GM21576 (cell line): ENCODE results near the gene MUC5AC.
"Not testable (repeated sequence)": the region's sequence is repeated elsewhere in the genome, so short reads cannot be mapped to it uniquely, and the experiment has no call there.

Experiments used
- ATAC-seq: cut with Tn5 transposase; IDR thresholded peaks from one replicate; pipeline ENCODE4 v1.9.1; 2021; ENCODE audit warnings: mild to moderate bottlenecking, moderate library complexity; ENCODE audit not compliant: unreplicated experiment

Gene MUC5AC

GRCh38 chr11:1157645-1158591 is at the start of gene MUC5AC:
TSS of gene MUC5AC (plus strand) at chr11:1157953. CDS start at chr11:1158000, 47 bp downstream.
- ATAC-seq, result no peak

- no peak for ATAC-seq
Observed at GRCh38 chr11:1108246-1108900, 49.4 kb upstream of the MUC5AC start.

GRCh38 chr11:1109101-1109917 is 48.4 kb upstream of the MUC5AC start:
- no peak for ATAC-seq

GRCh38 chr11:1109918-1110705 is 47.6 kb upstream of the MUC5AC start:
- no peak for ATAC-seq

- ATAC-seq, result no peak
Observed at GRCh38 chr11:1111545-1112212, 46.1 kb upstream of the MUC5AC start.

- no peak for ATAC-seq
Observed at GRCh38 chr11:1112351-1113191, 45.2 kb upstream of the MUC5AC start.

GRCh38 chr11:1113405-1114201 is 44.1 kb upstream of the MUC5AC start:
- ATAC-seq, result no peak

GRCh38 chr11:1115292-1115691 is 42.5 kb upstream of the MUC5AC start:
- ATAC-seq, result not testable (repeated sequence)

GRCh38 chr11:1116104-1116503 is 41.6 kb upstream of the MUC5AC start:
- ATAC-seq, result no peak

- no peak for ATAC-seq
Observed at GRCh38 chr11:1116666-1117390, 40.9 kb upstream of the MUC5AC start.

- ATAC-seq, result no peak
Observed at GRCh38 chr11:1117992-1118391, 39.8 kb upstream of the MUC5AC start.

GRCh38 chr11:1118755-1119603 is 38.8 kb upstream of the MUC5AC start:
- ATAC-seq, result no peak

- no peak for ATAC-seq
Observed at GRCh38 chr11:1119604-1120146, 38.1 kb upstream of the MUC5AC start.

GRCh38 chr11:1120532-1121330 is 37.0 kb upstream of the MUC5AC start:
- ATAC-seq, result no peak

- no peak for ATAC-seq
Observed at GRCh38 chr11:1121331-1121812, 36.4 kb upstream of the MUC5AC start.
